Neural cell (in vitro differentiated cells): ENCODE data around the gene FBRSL1. TPM values are rescaled to one million over a fixed set of nuclear protein-coding genes. Genes with fewer than 3 reads are reported as not detected.
A peak's percentile ranks its signal among the peaks of the same experiment; 100 is the strongest.

ENCODE experiments used
- H2AFZ ChIP-seq: fragments of 200-600, 300-800 bp; sonication (generic), shearing (Covaris generic); 2 replicates; pipeline ENCODE4 v1.6.0; 2014; ENCODE audit warnings: low read depth, mild to moderate bottlenecking, antibody characterized with exemption, low read length, moderate library complexity
- H3F3A ChIP-seq: fragments of 200-600 bp; shearing (Covaris generic); 2 replicates; pipeline ENCODE4 v1.6.1; 2016; ENCODE audit warnings: mild to moderate bottlenecking, moderate library complexity, mixed read lengths, antibody characterized with exemption, low read length; ENCODE audit not compliant: insufficient read depth, poor library complexity, severe bottlenecking
- H3K27ac ChIP-seq: fragments of 200-600, 300-800 bp; sonication (generic), shearing (Covaris generic); 2 replicates; pipeline ENCODE4 v1.5.1; 2014; ENCODE audit warnings: mild to moderate bottlenecking, low read length, moderate library complexity
- H3K27me3 ChIP-seq: fragments of 300-800, 200-600 bp; sonication (generic), shearing (Covaris generic); 2 replicates; pipeline ENCODE4 v1.6.0; 2014; ENCODE audit warnings: mild to moderate bottlenecking, low read depth, low read length, moderate library complexity; ENCODE audit not compliant: insufficient read depth
- H3K36me3 ChIP-seq: fragments of 300-800, 200-600 bp; sonication (generic), shearing (Covaris generic); 2 replicates; pipeline ENCODE4 v1.5.1; 2014; ENCODE audit warnings: mild to moderate bottlenecking, antibody characterized with exemption, low read length, moderate library complexity; ENCODE audit not compliant: insufficient read depth
- H3K4me2 ChIP-seq: fragments of 300-800, 200-600 bp; sonication (generic), shearing (Covaris generic); 2 replicates; pipeline ENCODE4 v1.6.0; 2014; ENCODE audit warnings: mild to moderate bottlenecking, low read length
- H3K4me3 ChIP-seq: fragments of 300-800, 200-600 bp; sonication (generic), shearing (Covaris generic); 2 replicates; pipeline ENCODE4 v1.5.1; 2014; ENCODE audit warnings: mild to moderate bottlenecking, low read length, moderate library complexity
- H3K79me2 ChIP-seq: fragments of 200-600 bp; shearing (Covaris generic); replicated peaks from 2 replicates; pipeline ENCODE4 v1.6.0; 2014; ENCODE audit warnings: mild to moderate bottlenecking, low read length, moderate library complexity; ENCODE audit not compliant: insufficient read depth
- H3K9ac ChIP-seq: fragments of 300-800, 200-600 bp; sonication (generic), shearing (Covaris generic); 2 replicates; pipeline ENCODE4 v1.6.1; 2016; ENCODE audit warnings: mild to moderate bottlenecking, low read length, mixed read lengths
- H3K9me2 ChIP-seq: fragments of 200-600 bp; shearing (Covaris generic); 2 replicates; pipeline ENCODE4 v1.6.1; 2016; ENCODE audit warnings: mild to moderate bottlenecking, low read length, mixed read lengths; ENCODE audit not compliant: insufficient read depth
- H3K9me3 ChIP-seq: fragments of 200-600, 300-800 bp; sonication (generic), shearing (Covaris generic); 2 replicates; pipeline ENCODE4 v1.6.1; 2016; ENCODE audit warnings: mild to moderate bottlenecking, mixed run types, low read length, moderate library complexity, mixed read lengths
- H4K20me1 ChIP-seq: fragments of 200-600 bp; shearing (Covaris generic); 2 replicates; pipeline ENCODE4 v1.6.1; 2016; ENCODE audit warnings: mild to moderate bottlenecking, mixed run types; ENCODE audit not compliant: insufficient read depth
- CTCF ChIP-seq: fragments of 450-650 bp; IDR thresholded peaks from 2 replicates; pipeline ENCODE4 v1.5.1; 2014; ENCODE audit warnings: antibody characterized with exemption, mild to moderate bottlenecking, moderate library complexity; ENCODE audit not compliant: poor library complexity, severe bottlenecking
- EP300 ChIP-seq: fragments of 450-650 bp; conservative IDR thresholded peaks from 2 replicates; pipeline ENCODE4 v1.6.1; 2014; ENCODE audit warnings: antibody characterized with exemption, mild to moderate bottlenecking, moderate library complexity; ENCODE audit not compliant: poor library complexity, severe bottlenecking
- MXI1 ChIP-seq: fragments of 450-650 bp; conservative IDR thresholded peaks from 2 replicates; pipeline ENCODE4 v1.6.1; 2014; ENCODE audit warnings: antibody characterized with exemption, mild to moderate bottlenecking; ENCODE audit not compliant: poor library complexity, severe bottlenecking
- POLR2AphosphoS5 ChIP-seq: IDR thresholded peaks from 2 replicates; pipeline ENCODE4 v1.6.1; 2012
- RAD21 ChIP-seq: fragments of 450-650 bp; conservative IDR thresholded peaks from 2 replicates; pipeline ENCODE4 v1.6.1; 2014; ENCODE audit warnings: antibody characterized with exemption, mild to moderate bottlenecking, moderate library complexity
- SMC3 ChIP-seq: fragments of 450-650 bp; conservative IDR thresholded peaks from 2 replicates; pipeline ENCODE4 v1.6.1; 2014; ENCODE audit warnings: antibody characterized with exemption, mild to moderate bottlenecking, moderate library complexity; ENCODE audit not compliant: poor library complexity
- TAF1 ChIP-seq: IDR thresholded peaks from 2 replicates; pipeline ENCODE4 v1.6.1; 2012; ENCODE audit warnings: low read depth
- polyA plus RNA-seq: library from polyadenylated mRNA; depleted of rRNA; stranded (reverse); fragments of >200 nt; gene quantifications from 2 replicates; pipeline ENCODE4 v1.2.3, GENCODE V29; 2014
- TF ChIP-seq, protein P1 (sequence below): IDR thresholded peaks from 2 replicates; pipeline ENCODE4 v1.6.1; 2012; ENCODE audit warnings: borderline replicate concordance

Gene FBRSL1
- polyA plus RNA-seq, 1 donor from 2014 or later, result 11.9 TPM

GRCh38 chr12:132522592-132523380 is 32.8 kb downstream of the FBRSL1 start:
- Histone ChIP-seq H3K27ac (no peak overlapping the region), H3K4me2 (no peak overlapping the region), H3K9me2 (no peaks in the 10 kb centered on the region), H3K36me3 (no peaks in the 10 kb centered on the region), H3K4me3 (no peak overlapping the region), H3F3A (no peaks in the 10 kb centered on the region), H3K9me3 (no peaks in the 10 kb centered on the region), H3K79me2 (no peaks in the 10 kb centered on the region), H4K20me1 (no peaks in the 10 kb centered on the region), H3K9ac (no peak overlapping the region), H2AFZ (no peak overlapping the region), H3K27me3 (no peaks in the 10 kb centered on the region)
- TF ChIP-seq RAD21 (no peak), MXI1 (no peak), TAF1 (no peak), SMC3 (no peak), POLR2AphosphoS5 (no peak), CTCF (no peak), EP300 (no peak)
- TF ChIP-seq, protein P1, sequence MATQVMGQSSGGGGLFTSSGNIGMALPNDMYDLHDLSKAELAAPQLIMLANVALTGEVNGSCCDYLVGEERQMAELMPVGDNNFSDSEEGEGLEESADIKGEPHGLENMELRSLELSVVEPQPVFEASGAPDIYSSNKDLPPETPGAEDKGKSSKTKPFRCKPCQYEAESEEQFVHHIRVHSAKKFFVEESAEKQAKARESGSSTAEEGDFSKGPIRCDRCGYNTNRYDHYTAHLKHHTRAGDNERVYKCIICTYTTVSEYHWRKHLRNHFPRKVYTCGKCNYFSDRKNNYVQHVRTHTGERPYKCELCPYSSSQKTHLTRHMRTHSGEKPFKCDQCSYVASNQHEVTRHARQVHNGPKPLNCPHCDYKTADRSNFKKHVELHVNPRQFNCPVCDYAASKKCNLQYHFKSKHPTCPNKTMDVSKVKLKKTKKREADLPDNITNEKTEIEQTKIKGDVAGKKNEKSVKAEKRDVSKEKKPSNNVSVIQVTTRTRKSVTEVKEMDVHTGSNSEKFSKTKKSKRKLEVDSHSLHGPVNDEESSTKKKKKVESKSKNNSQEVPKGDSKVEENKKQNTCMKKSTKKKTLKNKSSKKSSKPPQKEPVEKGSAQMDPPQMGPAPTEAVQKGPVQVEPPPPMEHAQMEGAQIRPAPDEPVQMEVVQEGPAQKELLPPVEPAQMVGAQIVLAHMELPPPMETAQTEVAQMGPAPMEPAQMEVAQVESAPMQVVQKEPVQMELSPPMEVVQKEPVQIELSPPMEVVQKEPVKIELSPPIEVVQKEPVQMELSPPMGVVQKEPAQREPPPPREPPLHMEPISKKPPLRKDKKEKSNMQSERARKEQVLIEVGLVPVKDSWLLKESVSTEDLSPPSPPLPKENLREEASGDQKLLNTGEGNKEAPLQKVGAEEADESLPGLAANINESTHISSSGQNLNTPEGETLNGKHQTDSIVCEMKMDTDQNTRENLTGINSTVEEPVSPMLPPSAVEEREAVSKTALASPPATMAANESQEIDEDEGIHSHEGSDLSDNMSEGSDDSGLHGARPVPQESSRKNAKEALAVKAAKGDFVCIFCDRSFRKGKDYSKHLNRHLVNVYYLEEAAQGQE, result no peak

GRCh38 chr12:132523576-132524331 is 33.8 kb downstream of the FBRSL1 start:
- H3K27me3 ChIP-seq, result no peaks in the 10 kb centered on the region
- H3K27ac ChIP-seq, result no peak overlapping the region
- no peak overlapping the region for H2AFZ ChIP-seq
- H3K36me3 ChIP-seq, result no peaks in the 10 kb centered on the region
- no peak overlapping the region for H3K4me3 ChIP-seq
- no peaks in the 10 kb centered on the region for H3K9me3 ChIP-seq
- H3K79me2 ChIP-seq, result no peaks in the 10 kb centered on the region
- no peaks in the 10 kb centered on the region for H3F3A ChIP-seq
- TF ChIP-seq RAD21, result peak; percentile 23
- TF ChIP-seq, protein P1, result no peak
- peak; percentile 58 for TF ChIP-seq CTCF
- peak; percentile 33 for TF ChIP-seq SMC3
- no peak overlapping the region for H3K9ac ChIP-seq
- no peaks in the 10 kb centered on the region for H4K20me1 ChIP-seq
- no peaks in the 10 kb centered on the region for H3K9me2 ChIP-seq
- H3K4me2 ChIP-seq, result no peak overlapping the region
